ENCODE measurements around the gene ZNF789.
"Not testable (repeated sequence)": the region's sequence is repeated elsewhere in the genome, so short reads cannot be mapped to it uniquely, and the experiment has no call there.

The ZNF789 gene

GRCh38 chr7:99472561-99473314, at the start of gene ZNF789:
TSS of gene ZNF789 (plus strand) at chr7:99472890. CDS start at chr7:99476457, 3,567 bp downstream.
- peak within 1 kb of the TSS; percentile 83 for H3K27ac ChIP-seq
- no peak for TF ChIP-seq CTCF (conservative IDR thresholded peaks at IDR 0.05)
- TF ChIP-seq ZFX (IDR thresholded peaks at IDR 0.05) = peak; percentile 72; the same call in 1 of the 2 replicates

GRCh38 chr7:99424932-99425730, 47.6 kb upstream of the ZNF789 start:
- no peak overlapping the region for H3K27ac ChIP-seq
- TF ChIP-seq CTCF (conservative IDR thresholded peaks at IDR 0.05) = no peak

- H3K27ac ChIP-seq = no peak overlapping the region
- TF ChIP-seq CTCF (conservative IDR thresholded peaks at IDR 0.05) (no peak), ZFX (IDR thresholded peaks at IDR 0.05) (no peak)
Measured at GRCh38 chr7:99428972-99429566, 43.6 kb upstream of the ZNF789 start.

GRCh38 chr7:99429756-99430155, 42.9 kb upstream of the ZNF789 start:
- H3K27ac ChIP-seq = no peak overlapping the region
- TF ChIP-seq ZFX (IDR thresholded peaks at IDR 0.05) (no peak), CTCF (conservative IDR thresholded peaks at IDR 0.05) (no peak)

- H3K27ac ChIP-seq = not testable (repeated sequence)
Measured at GRCh38 chr7:99431756-99432540, 40.7 kb upstream of the ZNF789 start.

GRCh38 chr7:99433158-99433557, 39.5 kb upstream of the ZNF789 start:
- no peak for TF ChIP-seq CTCF (conservative IDR thresholded peaks at IDR 0.05)
- no peak for TF ChIP-seq ZFX (IDR thresholded peaks at IDR 0.05)
- no peak overlapping the region for H3K27ac ChIP-seq

- TF ChIP-seq CTCF (conservative IDR thresholded peaks at IDR 0.05) (no peak), ZFX (IDR thresholded peaks at IDR 0.05) (no peak)
- H3K27ac ChIP-seq = peak overlapping the region; percentile 88
Measured at GRCh38 chr7:99437946-99438572, 34.6 kb upstream of the ZNF789 start.
